Embryonic facial prominence (tissue), 1 donor: ENCODE measurements around the gene PLXNB2.
"Not testable (repeated sequence)": the region's sequence is repeated elsewhere in the genome, so short reads cannot be mapped to it uniquely, and the experiment has no call there.

Experiments used
- DNase-seq: peaks from one replicate; pipeline ENCODE4 v3.0.0-alpha.2; 2016; ENCODE audit errors: extremely low spot score

PLXNB2 gene

DNA sequence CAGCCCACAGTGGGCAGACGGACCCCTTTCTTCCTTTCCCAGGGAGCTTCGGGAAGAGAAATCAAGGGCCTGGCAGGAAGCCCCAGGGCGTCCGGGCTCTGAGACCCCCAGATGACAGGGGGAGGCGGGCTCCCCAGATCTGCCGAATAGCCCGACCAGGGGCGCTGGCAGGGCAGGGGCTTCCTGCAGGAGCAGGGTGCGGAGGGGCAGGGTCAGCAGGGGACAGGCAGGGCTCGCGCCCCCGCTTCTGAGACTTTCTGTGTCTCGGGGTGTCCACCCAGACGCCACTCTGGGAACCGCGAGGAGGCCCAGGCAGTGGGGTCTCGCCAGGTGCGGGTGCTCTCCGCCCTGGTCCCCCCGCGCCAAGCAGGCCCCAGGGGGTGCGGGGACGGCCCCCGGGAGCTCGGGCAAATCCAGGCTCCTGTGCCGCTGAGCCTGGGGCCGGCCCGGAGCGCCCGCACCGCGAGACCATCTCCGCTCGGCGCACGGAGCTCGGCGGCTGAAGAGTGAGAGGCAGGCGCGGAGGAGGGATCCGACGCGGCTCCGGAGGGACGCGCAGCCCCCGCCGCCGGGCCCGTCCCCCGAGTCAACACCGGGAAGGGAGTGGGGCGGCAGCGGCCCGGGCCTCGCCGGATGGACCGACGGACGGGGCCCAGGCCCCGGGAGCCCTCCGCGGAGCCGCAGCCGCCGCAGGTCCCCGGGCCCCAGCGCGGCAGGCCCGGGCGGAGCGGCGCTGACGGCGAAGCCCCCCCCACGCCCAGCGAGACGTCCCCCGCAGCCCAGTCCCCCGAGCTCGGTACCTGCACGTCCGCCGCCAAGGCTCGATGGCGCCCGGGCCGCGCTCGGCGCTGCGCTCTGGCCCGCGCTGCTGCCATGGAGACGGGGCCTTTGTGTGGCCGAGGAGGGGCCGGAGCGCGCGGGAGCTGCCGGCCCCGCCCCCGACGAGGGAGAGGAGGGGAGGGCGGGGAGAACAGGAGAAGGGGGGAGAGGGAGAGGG is at the start of gene PLXNB2:
Gene PLXNB2 (minus strand): TSS at position 894 of the 997 bp plus-strand sequence. CDS start 17,062 bp downstream, outside the sequence.
- DNase-seq: peak; percentile 76

- DNase-seq: no peak
Measured at GRCh38 chr22:50357222-50357621, 49.8 kb upstream of the PLXNB2 start.

- no peak for DNase-seq
Measured at GRCh38 chr22:50356186-50356585, 48.7 kb upstream of the PLXNB2 start.

DNA sequence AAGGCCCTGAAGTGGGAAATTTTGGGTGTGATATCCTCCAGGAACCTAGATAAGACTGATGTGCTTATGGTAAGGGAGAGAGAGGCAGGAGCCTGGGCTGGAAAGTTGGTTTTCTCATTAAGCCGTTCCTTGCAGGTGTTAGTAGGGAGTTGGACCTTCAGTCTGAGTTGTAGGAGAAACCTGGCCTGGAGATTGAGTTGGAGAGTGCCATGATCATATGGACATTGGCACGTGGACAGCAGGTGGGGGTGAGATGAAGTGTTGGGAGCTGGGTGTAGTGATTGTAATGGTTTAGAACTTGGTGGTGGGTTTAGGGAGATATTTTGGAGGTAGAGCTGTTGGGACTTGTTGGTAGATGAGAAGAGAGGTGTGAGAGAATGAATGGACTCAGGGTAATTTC is 40.6 kb upstream of the PLXNB2 start:
- no peak for DNase-seq

DNA sequence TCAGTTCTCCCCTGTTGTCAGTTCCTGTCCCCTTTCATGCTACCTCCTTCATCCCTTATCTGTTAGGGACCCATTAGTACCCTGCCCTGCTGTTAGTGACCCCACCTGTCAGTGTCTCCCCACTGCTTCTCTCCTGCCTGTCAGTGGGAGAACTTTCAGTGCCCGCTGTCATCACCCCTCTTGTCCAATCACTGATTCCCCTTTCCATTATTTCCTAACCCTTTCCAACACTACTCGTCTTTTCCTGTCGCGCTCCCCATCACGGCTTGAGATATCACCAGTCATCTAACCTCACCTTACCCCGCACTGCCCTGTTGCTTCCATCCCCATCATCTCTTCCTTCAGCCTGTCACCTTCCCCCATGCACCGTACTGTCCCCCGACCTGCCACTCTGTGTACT is 39.7 kb upstream of the PLXNB2 start:
- no peak for DNase-seq

- DNase-seq: no peak
Measured at GRCh38 chr22:50346470-50346869, 39.0 kb upstream of the PLXNB2 start.

GRCh38 chr22:50343541-50343935 is 36.1 kb upstream of the PLXNB2 start:
- no peak for DNase-seq

GRCh38 chr22:50342651-50343540 is 35.5 kb upstream of the PLXNB2 start, which contains the start of gene PPP6R2:
Gene PPP6R2 (plus strand): TSS chr22:50343327. CDS start chr22:50393909, 50,582 bp downstream.
- no peak for DNase-seq

GRCh38 chr22:50341977-50342650 is 34.7 kb upstream of the PLXNB2 start:
- peak; percentile 34 for DNase-seq

GRCh38 chr22:50339945-50340879 is 32.8 kb upstream of the PLXNB2 start:
- DNase-seq: no peak

DNA sequence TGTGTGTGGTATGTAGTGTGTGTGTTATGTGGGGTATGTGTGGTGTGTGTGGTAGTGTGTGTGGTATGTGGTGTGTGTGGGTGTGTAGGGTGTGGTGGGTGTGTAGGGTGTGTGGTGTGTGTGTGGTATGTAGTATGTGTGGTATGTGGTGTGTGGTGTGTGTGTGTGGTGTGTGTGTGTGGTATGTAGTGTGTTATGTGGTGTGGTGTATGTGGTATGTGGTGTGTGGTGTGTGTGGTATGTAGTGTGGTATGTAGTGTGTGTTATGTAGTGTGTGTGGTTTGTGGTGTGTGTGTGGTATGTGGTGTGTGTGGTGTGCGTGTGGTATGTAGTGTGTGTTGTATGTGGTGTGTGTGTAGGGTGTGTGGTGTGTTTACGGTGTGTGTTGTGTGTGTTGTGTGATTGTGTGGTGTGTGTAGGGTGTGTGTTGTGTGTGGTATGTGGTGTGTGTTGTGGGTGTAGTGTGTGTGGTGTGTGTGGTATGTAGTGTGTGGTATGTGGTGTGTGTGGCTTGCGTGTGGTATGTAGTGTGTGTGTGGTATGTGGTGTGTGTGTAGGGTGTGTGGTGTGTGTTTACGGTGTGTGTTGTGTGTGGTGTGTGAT is 31.5 kb upstream of the PLXNB2 start:
- no peak for DNase-seq

- no peak for DNase-seq
Measured at GRCh38 chr22:50338042-50338573, 30.7 kb upstream of the PLXNB2 start.

DNA sequence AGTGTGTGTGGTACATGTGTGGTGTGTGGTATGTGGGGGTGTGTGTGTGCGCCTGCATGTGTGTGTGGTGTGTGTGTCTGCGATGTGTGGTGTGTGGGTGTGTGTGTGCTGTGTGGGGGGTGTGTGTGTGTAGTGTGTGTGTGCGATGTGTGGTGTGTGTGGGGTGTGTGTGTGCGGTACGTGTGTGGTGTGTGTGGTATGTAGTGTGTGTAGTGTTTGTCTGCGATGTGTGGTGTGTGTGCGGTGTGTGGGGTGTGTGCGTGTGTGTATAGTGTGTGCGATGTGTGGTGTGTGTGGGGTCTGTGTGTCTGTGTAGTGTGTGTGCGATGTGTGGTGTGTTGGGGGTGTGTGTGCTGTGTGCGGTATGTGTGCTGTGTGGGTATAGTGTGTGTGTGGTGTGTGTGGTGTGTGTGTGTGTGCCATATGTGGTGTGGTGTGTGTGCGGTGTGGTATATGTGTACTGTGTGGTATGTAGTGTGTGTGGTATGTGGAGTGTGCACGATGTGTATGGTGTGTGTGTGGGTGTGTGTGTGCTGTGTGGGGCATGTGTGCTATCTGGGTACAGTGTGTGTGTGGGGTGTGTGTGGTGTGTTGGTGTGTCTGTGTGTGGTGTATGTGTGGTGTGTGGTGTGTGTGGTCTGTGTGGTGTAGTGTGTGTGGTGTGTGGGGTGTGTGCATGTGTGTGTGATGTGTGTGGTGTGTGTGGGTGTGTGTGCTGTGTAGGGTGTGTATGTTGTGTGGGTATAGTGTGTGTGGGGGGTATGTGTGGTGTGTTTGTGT is 30.0 kb upstream of the PLXNB2 start:
- DNase-seq: no peak

DNA sequence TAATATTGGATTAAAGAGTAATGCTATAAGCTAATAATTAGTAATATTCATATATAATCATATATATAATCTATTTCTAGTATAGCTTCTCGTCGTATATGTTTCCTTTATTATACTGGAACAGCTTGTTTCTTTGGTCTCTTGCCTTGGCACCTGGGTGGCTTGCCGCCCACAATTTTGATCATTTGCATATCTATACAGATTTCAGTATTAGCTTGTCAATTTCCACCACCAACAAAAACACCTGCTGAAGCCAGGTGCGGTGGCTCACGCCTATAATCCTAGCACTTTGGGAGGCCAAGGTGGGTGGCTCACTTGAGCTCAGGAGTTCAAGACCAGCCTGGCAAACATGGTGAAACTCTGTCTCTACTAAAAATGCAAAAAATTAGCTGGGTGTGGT is 27.0 kb upstream of the PLXNB2 start:
- not testable (repeated sequence) for DNase-seq

DNA sequence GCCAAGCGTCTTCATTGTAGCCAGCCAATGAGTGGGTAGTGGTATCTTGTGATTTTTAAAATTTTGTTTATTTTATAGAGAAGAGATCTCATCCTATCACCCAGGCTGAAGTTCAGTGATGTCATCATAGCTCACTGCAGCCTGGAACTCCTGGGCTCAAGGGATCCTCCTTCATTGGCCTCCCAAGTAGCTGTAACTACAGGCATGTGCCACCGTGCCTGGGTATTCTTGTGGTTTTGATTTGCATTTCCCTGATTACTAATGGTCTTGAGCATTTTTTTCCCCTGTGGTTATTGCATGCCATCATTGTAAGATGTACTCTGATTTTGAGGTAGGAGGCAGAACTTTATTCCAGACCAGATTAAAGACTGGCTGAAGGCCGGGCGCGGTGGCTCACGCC is 21.8 kb upstream of the PLXNB2 start:
- DNase-seq: no peak

DNA sequence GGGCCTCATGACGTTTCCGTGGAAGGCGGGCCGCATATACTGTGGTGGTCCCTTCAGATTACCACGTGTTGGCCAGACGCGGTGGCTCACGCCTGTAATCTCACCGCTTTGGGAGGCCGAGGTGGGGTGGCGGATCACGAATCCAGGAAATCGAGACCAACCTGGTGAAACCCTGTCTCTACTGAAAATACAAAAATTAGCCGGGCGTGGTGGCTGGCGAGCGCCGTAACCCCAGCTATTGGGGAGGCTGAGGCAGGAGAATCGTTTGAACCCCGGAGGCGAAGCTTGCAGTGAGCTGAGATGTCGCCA is 20.2 kb upstream of the PLXNB2 start:
- no peak for DNase-seq

DNA sequence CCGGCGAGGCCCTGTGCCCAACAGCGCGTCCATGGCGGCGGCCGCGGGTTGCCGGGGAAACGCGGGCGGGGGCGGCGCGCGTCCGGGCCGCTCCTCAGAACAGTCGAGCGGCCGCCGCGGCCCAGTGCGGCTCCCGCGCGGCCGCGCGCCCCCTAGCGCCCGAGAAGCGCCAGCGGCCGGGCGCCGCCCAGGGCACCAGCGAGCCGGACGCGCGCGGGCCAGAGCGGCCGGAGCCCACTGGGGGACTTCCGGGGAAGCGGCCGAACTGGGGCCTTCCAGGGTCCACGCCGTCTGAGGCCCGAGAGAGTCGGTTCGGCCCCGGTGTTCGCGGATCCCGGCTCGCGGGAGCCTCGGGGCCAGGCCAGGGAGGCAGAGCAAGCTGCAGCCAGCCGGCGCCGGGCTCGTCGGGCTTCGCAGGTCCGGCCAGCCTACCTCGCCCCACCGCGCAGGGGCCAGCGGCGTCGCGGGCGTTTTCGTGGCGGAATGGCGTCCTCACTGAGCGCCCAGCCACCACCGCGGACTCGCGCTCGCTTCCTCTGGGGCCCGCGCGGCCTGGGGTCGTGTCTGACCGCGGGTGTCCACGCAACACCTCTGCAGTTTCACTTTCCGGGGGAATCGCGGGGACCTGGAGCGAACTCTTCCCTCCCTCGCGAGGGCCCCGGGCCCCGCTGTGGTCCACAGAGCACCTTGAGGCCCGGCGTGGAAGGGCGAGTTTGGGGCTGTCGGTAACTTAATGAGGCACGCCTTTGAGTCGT is 19.7 kb upstream of the PLXNB2 start, which contains the start of gene DENND6B:
Gene DENND6B (minus strand): TSS at position 57 of the 755 bp plus-strand sequence. CDS start 24 bp downstream, at position 33.
- no peak for DNase-seq

DNA sequence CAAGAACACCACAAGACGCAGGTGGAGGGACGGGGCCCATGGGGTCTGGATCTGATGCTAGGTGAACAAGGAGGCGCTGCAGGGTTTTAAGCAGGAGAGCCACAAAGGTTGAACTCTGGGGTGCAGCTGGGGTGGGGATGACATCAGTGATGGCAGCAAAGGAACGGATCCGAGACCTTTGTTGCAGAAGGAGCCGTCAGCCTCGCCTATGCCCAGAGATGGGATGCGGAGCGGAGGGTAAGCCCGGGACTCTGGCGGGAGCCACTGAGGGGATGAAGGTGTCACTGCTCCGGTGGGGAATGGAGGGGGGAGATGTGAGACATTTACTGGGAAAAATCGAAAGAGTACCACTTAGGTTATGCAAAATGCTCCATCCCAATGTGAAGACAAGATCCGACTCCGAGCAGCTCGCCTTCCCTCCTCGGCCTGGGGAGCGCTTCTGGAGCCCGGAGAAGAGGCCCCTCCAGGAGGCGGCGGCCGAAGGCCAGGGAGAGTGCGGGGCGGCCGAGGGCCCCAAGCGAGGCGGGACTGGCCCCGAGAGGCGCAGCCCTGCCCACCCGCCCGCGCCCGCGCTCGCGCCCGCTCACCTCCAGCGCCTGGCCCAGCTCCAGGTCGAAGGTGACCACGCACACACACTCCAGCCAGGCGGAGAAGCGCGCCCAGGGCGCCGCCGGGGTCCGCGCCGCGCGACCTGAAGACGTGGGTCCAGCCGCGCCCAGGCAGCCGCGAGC is 18.9 kb upstream of the PLXNB2 start:
- DNase-seq: no peak
